ENCODE results near the gene PIH1D1. TPM values are rescaled to one million over a fixed set of nuclear protein-coding genes. Genes with fewer than 3 reads are reported as not detected.

Gene PIH1D1
- total and polyA plus RNA-seq, 2 of the 8 experiments (the other 6 are each of a cell fraction or from before 2014, with no cell fraction given) = 146 to 195 TPM

DNA sequence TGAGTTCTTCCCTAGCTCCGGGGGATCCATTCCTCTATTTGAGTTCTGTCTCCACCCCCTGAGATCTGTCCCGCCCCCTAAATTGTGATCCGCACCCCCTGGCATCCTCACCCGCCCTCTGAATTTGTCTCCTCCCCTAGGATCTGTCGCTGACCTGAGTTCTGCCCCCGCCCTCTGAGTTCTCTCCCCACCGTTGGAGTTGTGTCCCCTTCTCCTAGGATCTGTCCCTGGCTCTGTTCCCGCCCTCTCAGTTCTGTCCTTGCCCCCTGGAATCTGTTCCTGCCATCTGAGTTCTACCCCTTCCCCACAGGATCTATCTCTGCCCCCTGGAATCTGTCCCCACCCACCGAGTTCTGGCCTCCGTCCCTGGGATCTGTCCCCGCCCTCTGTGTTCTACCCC, 9.3 kb downstream of the PIH1D1 start (continued):
- TF ChIP-seq, protein P1, sequence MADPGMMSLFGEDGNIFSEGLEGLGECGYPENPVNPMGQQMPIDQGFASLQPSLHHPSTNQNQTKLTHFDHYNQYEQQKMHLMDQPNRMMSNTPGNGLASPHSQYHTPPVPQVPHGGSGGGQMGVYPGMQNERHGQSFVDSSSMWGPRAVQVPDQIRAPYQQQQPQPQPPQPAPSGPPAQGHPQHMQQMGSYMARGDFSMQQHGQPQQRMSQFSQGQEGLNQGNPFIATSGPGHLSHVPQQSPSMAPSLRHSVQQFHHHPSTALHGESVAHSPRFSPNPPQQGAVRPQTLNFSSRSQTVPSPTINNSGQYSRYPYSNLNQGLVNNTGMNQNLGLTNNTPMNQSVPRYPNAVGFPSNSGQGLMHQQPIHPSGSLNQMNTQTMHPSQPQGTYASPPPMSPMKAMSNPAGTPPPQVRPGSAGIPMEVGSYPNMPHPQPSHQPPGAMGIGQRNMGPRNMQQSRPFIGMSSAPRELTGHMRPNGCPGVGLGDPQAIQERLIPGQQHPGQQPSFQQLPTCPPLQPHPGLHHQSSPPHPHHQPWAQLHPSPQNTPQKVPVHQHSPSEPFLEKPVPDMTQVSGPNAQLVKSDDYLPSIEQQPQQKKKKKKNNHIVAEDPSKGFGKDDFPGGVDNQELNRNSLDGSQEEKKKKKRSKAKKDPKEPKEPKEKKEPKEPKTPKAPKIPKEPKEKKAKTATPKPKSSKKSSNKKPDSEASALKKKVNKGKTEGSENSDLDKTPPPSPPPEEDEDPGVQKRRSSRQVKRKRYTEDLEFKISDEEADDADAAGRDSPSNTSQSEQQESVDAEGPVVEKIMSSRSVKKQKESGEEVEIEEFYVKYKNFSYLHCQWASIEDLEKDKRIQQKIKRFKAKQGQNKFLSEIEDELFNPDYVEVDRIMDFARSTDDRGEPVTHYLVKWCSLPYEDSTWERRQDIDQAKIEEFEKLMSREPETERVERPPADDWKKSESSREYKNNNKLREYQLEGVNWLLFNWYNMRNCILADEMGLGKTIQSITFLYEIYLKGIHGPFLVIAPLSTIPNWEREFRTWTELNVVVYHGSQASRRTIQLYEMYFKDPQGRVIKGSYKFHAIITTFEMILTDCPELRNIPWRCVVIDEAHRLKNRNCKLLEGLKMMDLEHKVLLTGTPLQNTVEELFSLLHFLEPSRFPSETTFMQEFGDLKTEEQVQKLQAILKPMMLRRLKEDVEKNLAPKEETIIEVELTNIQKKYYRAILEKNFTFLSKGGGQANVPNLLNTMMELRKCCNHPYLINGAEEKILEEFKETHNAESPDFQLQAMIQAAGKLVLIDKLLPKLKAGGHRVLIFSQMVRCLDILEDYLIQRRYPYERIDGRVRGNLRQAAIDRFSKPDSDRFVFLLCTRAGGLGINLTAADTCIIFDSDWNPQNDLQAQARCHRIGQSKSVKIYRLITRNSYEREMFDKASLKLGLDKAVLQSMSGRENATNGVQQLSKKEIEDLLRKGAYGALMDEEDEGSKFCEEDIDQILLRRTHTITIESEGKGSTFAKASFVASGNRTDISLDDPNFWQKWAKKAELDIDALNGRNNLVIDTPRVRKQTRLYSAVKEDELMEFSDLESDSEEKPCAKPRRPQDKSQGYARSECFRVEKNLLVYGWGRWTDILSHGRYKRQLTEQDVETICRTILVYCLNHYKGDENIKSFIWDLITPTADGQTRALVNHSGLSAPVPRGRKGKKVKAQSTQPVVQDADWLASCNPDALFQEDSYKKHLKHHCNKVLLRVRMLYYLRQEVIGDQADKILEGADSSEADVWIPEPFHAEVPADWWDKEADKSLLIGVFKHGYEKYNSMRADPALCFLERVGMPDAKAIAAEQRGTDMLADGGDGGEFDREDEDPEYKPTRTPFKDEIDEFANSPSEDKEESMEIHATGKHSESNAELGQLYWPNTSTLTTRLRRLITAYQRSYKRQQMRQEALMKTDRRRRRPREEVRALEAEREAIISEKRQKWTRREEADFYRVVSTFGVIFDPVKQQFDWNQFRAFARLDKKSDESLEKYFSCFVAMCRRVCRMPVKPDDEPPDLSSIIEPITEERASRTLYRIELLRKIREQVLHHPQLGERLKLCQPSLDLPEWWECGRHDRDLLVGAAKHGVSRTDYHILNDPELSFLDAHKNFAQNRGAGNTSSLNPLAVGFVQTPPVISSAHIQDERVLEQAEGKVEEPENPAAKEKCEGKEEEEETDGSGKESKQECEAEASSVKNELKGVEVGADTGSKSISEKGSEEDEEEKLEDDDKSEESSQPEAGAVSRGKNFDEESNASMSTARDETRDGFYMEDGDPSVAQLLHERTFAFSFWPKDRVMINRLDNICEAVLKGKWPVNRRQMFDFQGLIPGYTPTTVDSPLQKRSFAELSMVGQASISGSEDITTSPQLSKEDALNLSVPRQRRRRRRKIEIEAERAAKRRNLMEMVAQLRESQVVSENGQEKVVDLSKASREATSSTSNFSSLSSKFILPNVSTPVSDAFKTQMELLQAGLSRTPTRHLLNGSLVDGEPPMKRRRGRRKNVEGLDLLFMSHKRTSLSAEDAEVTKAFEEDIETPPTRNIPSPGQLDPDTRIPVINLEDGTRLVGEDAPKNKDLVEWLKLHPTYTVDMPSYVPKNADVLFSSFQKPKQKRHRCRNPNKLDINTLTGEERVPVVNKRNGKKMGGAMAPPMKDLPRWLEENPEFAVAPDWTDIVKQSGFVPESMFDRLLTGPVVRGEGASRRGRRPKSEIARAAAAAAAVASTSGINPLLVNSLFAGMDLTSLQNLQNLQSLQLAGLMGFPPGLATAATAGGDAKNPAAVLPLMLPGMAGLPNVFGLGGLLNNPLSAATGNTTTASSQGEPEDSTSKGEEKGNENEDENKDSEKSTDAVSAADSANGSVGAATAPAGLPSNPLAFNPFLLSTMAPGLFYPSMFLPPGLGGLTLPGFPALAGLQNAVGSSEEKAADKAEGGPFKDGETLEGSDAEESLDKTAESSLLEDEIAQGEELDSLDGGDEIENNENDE (IDR thresholded peaks at IDR 0.05; ENCODE audit: insufficient replicate concordance, low read length) = no peak
- TF ChIP-seq BRCA1 (IDR thresholded peaks at IDR 0.05; ENCODE audit: low read depth, low read length) (no peak), SAP30 (IDR thresholded peaks at IDR 0.05; ENCODE audit: insufficient read depth, insufficient replicate concordance, low read length) (no peak)

All from H1 (cell line).